ENCODE measurements around the gene SRSF1. TPM values are rescaled to one million over a fixed set of nuclear protein-coding genes. Genes with fewer than 3 reads are reported as not detected.

Gene SRSF1
- total RNA-seq, 1 donor from 2014 or later = 155 TPM

- H3K36me3 ChIP-seq = peaks cover 0 to 33% of the 10 kb centered on the region in 2 donors
- no peaks in the 10 kb centered on the region for H3K9me3 ChIP-seq
- H3K4me3 ChIP-seq = no peak overlapping the region
- no peak for DNase-seq (ENCODE audit: extremely low spot score in 2 of 2)
- H3K4me1 ChIP-seq = peaks cover 39% of the 10 kb centered on the region
- no peak overlapping the region for H3K27ac ChIP-seq
- no peak for TF ChIP-seq POLR2A (IDR thresholded peaks at IDR 0.05)
- TF ChIP-seq CTCF (IDR thresholded peaks at IDR 0.05) = peak; percentile 63 to 76 (median 67)
- intact Hi-C loops (cut with DNase I) = loop anchor here (2.0 kb wide), 1 partner anchor 141 kb away; no protein-coding TSS in a partner anchor
- H3K27me3 ChIP-seq = no peaks in the 10 kb centered on the region
Observed at GRCh38 chr17:57999496-58000017, 7.5 kb downstream of the SRSF1 start.

GRCh38 chr17:57999010-57999495 lies 8.0 kb downstream of the SRSF1 start:
- intact Hi-C loops (cut with DNase I) = loop anchor here (2.0 kb wide), 1 partner anchor 140 kb away; no protein-coding TSS in a partner anchor
- no peak for DNase-seq (ENCODE audit: extremely low spot score in 2 of 2)
- H3K9me3 ChIP-seq = no peaks in the 10 kb centered on the region
- peaks cover 34% of the 10 kb centered on the region for H3K4me1 ChIP-seq
- no peak overlapping the region for H3K4me3 ChIP-seq
- no peaks in the 10 kb centered on the region for H3K27me3 ChIP-seq
- no peak for TF ChIP-seq POLR2A (IDR thresholded peaks at IDR 0.05)
- no peak for TF ChIP-seq CTCF (IDR thresholded peaks at IDR 0.05)
- no peak for TF ChIP-seq POLR2AphosphoS5 (IDR thresholded peaks at IDR 0.05; ENCODE audit: insufficient read depth in 1 of 2, low read depth in 1 of 2)
- H3K36me3 ChIP-seq = peaks cover 0 to 28% of the 10 kb centered on the region in 2 donors
- no peak overlapping the region for H3K27ac ChIP-seq

- Histone ChIP-seq H3K9me3 (no peaks in the 10 kb centered on the region), H3K36me3 (peaks cover 0 to 12% of the 10 kb centered on the region in 2 donors), H3K27ac (no peak overlapping the region), H3K27me3 (no peaks in the 10 kb centered on the region), H3K4me3 (no peak overlapping the region), H3K4me1 (peaks cover 26% of the 10 kb centered on the region)
- intact Hi-C loops (cut with DNase I) = no loop called here
- no peak for TF ChIP-seq CTCF (IDR thresholded peaks at IDR 0.05)
- TF ChIP-seq POLR2AphosphoS5 (IDR thresholded peaks at IDR 0.05; ENCODE audit: insufficient read depth in 1 of 2, low read depth in 1 of 2) = no peak
- TF ChIP-seq POLR2A (IDR thresholded peaks at IDR 0.05) = no peak
- no peak for DNase-seq (ENCODE audit: extremely low spot score in 2 of 2)
Observed at GRCh38 chr17:57997085-57997809, 9.8 kb downstream of the SRSF1 start.

GRCh38 chr17:57995076-57995956 lies 11.7 kb downstream of the SRSF1 start:
- H3K4me1 ChIP-seq = peaks cover 20% of the 10 kb centered on the region
- TF ChIP-seq POLR2AphosphoS5 (IDR thresholded peaks at IDR 0.05; ENCODE audit: insufficient read depth in 1 of 2, low read depth in 1 of 2) (peak in 1 of 2 donors; percentile 32), CTCF (IDR thresholded peaks at IDR 0.05) (peak; percentile 43 to 76 (median 48)), POLR2A (IDR thresholded peaks at IDR 0.05) (no peak)
- H3K36me3 ChIP-seq = peaks cover 0 to 5% of the 10 kb centered on the region in 2 donors
- intact Hi-C loops (cut with DNase I) = no loop called here
- no peak for DNase-seq (ENCODE audit: extremely low spot score in 2 of 2)
- no peaks in the 10 kb centered on the region for H3K27me3 ChIP-seq
- no peak overlapping the region for H3K4me3 ChIP-seq
- H3K27ac ChIP-seq = peak overlapping the region; percentile 50
- H3K9me3 ChIP-seq = no peaks in the 10 kb centered on the region

Measured in vagina (tissue), 2 donors.